Gastrocnemius medialis (tissue), 4 donors: Measurements from ENCODE around the gene THTPA. TPM values are rescaled to one million over a fixed set of nuclear protein-coding genes. Genes with fewer than 3 reads are reported as not detected.
"Not testable (repeated sequence)": the region's sequence is repeated elsewhere in the genome, so short reads cannot be mapped to it uniquely, and the experiment has no call there.

Source experiments
- ATAC-seq, 2 donors: fragments of 150-250 bp; one replicate each; pipeline ENCODE4 v1.9.1; 2016
- DNase-seq, 2 donors: peaks; one replicate each; pipeline ENCODE4 v3.0.0-alpha.2; 2019
- H3K27ac ChIP-seq, 4 donors: fragments of 200-600 bp; sonication (generic); 1 replicate in 1 of 4; 2 replicates in 3 of 4; pipeline ENCODE4 v1.5.1; 2016 to 2018; ENCODE audit warnings: mild to moderate bottlenecking in 2 of 4, moderate library complexity in 1 of 4
- H3K27me3 ChIP-seq, 3 donors: fragments of 200-600 bp; sonication (generic) in 2 of 3; 1 replicate in 1 of 3; 2 replicates in 2 of 3; pipeline versions ENCODE4 v1.5.1 to v1.6.0; 2016 to 2019; ENCODE audit warnings: mild to moderate bottlenecking in 1 of 3, moderate library complexity in 1 of 3
- H3K36me3 ChIP-seq, 2 donors: fragments of 200-600 bp; sonication (generic) in 1 of 2; one replicate each; pipeline ENCODE4 v1.5.1; 2017 to 2018
- H3K4me1 ChIP-seq, 2 donors: fragments of 200-600 bp; sonication (generic) in 1 of 2; one replicate each; pipeline ENCODE4 v1.5.1; 2016 to 2017; ENCODE audit warnings: mild to moderate bottlenecking in 2 of 2
- H3K4me3 ChIP-seq, 4 donors: fragments of 200-600 bp; sonication (generic) in 3 of 4; 1 replicate in 1 of 4; 2 replicates in 3 of 4; pipeline ENCODE4 v1.5.1; 2016 to 2019; ENCODE audit warnings: mild to moderate bottlenecking in 2 of 4
- H3K9me3 ChIP-seq, 3 donors: fragments of 200-600 bp; sonication (generic) in 2 of 3; 1 replicate in 1 of 3; 2 replicates in 2 of 3; pipeline ENCODE4 v1.5.1; 2016 to 2019
- POLR2A ChIP-seq, 2 donors: fragments of 450-650 bp; IDR thresholded peaks; one replicate each; pipeline ENCODE4 v1.6.1; 2017; ENCODE audit warnings: antibody characterized with exemption in 2 of 2, mild to moderate bottlenecking in 2 of 2, moderate library complexity in 2 of 2
- in situ Hi-C, 4 donors: fragments of 200-750 bp; cut with MboI; loops; one replicate each; pipeline versions ENCODE4 v1.15.0 to v1.8.0; 2017; ENCODE audit warnings: low sequenced_read_pairs in 4 of 4
- intact Hi-C: fragments of 100-400 bp; cut with DNase I; formaldehyde crosslinking; loops from one replicate; pipeline ENCODE4 v1.15.1; 2023; ENCODE audit warnings: low total_unique reads
- total RNA-seq, 4 donors: library from RNA; depleted of rRNA; stranded (reverse); fragments of >200 nt; gene quantifications; one replicate each; pipeline versions ENCODE4 v1.1.0 to v1.2.3, GENCODE V29; 2016
- TF ChIP-seq, protein P1 (sequence below), 5 experiments: fragments of 450-650 bp in 3 of 5; fragments of 200-600 bp in 2 of 5; sonication (generic) in 2 of 5; IDR thresholded peaks in 4 of 5; conservative IDR thresholded peaks in 1 of 5; 1 replicate in 4 of 5; 2 replicates in 1 of 5; pipeline ENCODE4 v1.5.1; 2016 to 2019; ENCODE audit warnings: antibody characterized with exemption in 5 of 5, mild to moderate bottlenecking in 3 of 5, moderate library complexity in 3 of 5

THTPA gene
- total RNA-seq, 4 donors from 2014 or later, result 13.2 to 32.9 (median 21.4) TPM

DNA sequence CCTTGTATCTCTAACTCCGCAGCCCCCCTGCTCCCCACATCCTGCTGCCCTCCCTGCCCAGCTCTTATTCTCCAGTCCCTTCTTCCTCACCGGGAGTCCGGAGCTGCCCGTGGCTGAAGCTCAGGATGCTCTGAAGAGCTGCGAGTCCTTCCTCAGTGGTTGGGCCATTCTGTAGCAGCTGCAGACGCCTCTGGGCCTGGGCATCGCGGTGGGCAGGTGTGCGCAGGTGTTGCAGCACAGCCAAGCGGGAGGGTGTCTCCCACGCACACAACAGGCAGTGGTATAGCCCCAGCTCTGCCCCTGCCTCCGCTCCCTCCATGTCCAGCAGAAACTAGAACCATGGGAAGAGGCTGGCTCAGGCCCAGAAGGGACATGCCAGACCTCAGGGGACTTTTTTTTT lies 24.7 kb upstream of the THTPA start:
- intact Hi-C loops, result no loop called here
- ATAC-seq (no peak), DNase-seq (no peak)
- H3K27me3 ChIP-seq, result no peaks in the 10 kb centered on the region
- H3K36me3 ChIP-seq, result no peaks in the 10 kb centered on the region
- no peaks in the 10 kb centered on the region for H3K4me1 ChIP-seq
- no peaks in the 10 kb centered on the region for H3K9me3 ChIP-seq
- no peak for TF ChIP-seq POLR2A (IDR thresholded peaks at IDR 0.05)
- TF ChIP-seq, protein P1, sequence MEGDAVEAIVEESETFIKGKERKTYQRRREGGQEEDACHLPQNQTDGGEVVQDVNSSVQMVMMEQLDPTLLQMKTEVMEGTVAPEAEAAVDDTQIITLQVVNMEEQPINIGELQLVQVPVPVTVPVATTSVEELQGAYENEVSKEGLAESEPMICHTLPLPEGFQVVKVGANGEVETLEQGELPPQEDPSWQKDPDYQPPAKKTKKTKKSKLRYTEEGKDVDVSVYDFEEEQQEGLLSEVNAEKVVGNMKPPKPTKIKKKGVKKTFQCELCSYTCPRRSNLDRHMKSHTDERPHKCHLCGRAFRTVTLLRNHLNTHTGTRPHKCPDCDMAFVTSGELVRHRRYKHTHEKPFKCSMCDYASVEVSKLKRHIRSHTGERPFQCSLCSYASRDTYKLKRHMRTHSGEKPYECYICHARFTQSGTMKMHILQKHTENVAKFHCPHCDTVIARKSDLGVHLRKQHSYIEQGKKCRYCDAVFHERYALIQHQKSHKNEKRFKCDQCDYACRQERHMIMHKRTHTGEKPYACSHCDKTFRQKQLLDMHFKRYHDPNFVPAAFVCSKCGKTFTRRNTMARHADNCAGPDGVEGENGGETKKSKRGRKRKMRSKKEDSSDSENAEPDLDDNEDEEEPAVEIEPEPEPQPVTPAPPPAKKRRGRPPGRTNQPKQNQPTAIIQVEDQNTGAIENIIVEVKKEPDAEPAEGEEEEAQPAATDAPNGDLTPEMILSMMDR (IDR thresholded peaks at IDR 0.05 in 4 of 5, conservative IDR thresholded peaks at IDR 0.05 in 1 of 5), result no peak
- H3K27ac ChIP-seq, result no peak overlapping the region
- in situ Hi-C loops, result no loop called here
- H3K4me3 ChIP-seq, result no peak overlapping the region

DNA sequence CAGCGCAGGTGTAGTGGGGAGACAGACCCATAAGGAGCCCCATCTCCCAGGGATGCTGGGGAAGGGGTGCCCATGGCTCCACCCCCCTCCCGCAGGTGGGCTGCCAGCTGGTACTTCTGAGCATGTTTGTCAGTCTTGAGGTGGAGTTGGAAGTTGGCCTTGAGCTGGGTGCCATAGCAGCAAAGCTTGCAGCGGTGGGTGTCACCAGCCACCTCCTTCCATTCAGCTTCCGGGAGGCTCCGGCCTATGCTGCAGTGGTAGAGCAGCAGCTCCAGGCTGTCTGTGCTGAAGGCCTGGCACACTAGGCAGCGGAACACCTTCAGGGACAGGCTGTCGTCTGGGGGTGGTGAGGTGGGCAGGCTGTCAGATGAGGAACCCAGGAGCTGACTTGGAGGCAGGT lies 23.4 kb upstream of the THTPA start:
- in situ Hi-C loops (no loop called here), intact Hi-C loops (no loop called here)
- DNase-seq (no peak), ATAC-seq (no peak)
- no peaks in the 10 kb centered on the region for H3K9me3 ChIP-seq
- H3K27ac ChIP-seq, result no peak overlapping the region
- no peaks in the 10 kb centered on the region for H3K4me1 ChIP-seq
- H3K27me3 ChIP-seq, result no peaks in the 10 kb centered on the region
- no peak overlapping the region for H3K4me3 ChIP-seq
- no peaks in the 10 kb centered on the region for H3K36me3 ChIP-seq
- TF ChIP-seq, protein P1 (IDR thresholded peaks at IDR 0.05 in 4 of 5, conservative IDR thresholded peaks at IDR 0.05 in 1 of 5), result no peak
- TF ChIP-seq POLR2A (IDR thresholded peaks at IDR 0.05), result no peak

DNA sequence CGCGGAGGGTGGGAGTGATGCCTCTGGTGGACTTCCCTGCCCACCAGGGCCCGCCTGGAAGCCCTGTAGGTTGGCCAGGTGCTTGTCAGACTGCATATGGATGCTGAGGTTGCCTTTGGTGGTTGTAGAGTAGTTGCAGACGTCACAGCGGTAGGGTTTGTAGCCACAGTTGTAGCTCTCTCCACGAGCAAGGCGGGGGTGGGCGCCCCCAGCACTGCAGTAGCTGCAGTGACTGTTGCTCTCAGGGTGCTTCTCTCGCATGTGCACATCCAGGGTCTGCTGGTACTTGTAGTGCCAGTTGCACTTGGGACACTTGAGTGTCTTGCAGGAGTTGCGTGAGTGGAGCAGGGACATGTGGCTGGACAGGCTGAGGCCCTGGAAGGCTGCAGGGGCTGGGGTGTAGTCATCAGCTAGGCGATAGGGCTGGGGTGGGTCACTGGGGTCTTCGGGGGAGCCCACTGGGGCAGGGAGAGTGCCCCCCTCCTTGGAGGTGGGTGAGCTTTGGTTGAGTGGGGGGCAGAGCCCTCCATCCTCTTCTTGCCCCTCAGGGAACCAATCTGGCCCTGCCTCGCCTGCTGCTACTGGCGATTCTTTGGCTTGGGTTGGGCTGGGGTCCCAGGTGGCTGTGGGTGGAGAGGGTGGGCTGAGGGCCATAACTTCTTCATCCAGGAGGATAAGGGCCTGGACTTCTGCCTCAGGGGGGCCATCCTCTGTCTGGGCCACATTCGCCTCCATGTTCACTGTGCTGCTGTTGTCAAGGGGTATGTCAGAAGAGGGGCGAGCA lies 22.2 kb upstream of the THTPA start:
- H3K27ac ChIP-seq, result no peak overlapping the region
- TF ChIP-seq, protein P1 (IDR thresholded peaks at IDR 0.05 in 4 of 5, conservative IDR thresholded peaks at IDR 0.05 in 1 of 5), result no peak
- TF ChIP-seq POLR2A (IDR thresholded peaks at IDR 0.05), result no peak
- no peak overlapping the region for H3K4me3 ChIP-seq
- no peaks in the 10 kb centered on the region for H3K4me1 ChIP-seq
- no peaks in the 10 kb centered on the region for H3K27me3 ChIP-seq
- H3K9me3 ChIP-seq, result no peaks in the 10 kb centered on the region
- in situ Hi-C loops (no loop called here), intact Hi-C loops (no loop called here)
- ATAC-seq (no peak), DNase-seq (no peak)
- H3K36me3 ChIP-seq, result no peaks in the 10 kb centered on the region

DNA sequence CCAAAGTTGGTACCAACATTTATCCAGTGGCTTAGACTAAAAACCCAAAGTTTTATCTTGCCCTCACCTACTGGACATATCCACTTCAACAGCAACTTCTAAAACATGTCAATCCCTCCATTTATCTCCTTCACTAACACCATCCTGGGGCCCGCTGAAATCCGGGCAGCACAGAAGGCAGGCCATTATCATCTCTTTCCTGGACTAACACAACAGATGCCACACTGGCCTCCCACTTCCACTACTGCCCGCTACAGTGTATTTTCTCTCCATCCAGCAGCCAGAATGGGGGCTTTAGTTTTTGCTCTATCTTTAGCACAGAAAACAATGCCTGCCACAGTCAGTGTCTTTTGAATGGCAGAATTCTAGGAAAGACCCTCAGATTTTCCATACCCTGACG lies 20.1 kb upstream of the THTPA start:
- no peak overlapping the region for H3K27ac ChIP-seq
- no peak for DNase-seq
- no peaks in the 10 kb centered on the region for H3K36me3 ChIP-seq
- no peaks in the 10 kb centered on the region for H3K4me1 ChIP-seq
- TF ChIP-seq, protein P1 (IDR thresholded peaks at IDR 0.05 in 4 of 5, conservative IDR thresholded peaks at IDR 0.05 in 1 of 5), result no peak
- TF ChIP-seq POLR2A (IDR thresholded peaks at IDR 0.05), result no peak
- no peak overlapping the region for H3K4me3 ChIP-seq
- intact Hi-C loops, result no loop called here
- in situ Hi-C loops, result no loop called here
- ATAC-seq, result no peak
- H3K9me3 ChIP-seq, result no peaks in the 10 kb centered on the region
- H3K27me3 ChIP-seq, result no peaks in the 10 kb centered on the region

DNA sequence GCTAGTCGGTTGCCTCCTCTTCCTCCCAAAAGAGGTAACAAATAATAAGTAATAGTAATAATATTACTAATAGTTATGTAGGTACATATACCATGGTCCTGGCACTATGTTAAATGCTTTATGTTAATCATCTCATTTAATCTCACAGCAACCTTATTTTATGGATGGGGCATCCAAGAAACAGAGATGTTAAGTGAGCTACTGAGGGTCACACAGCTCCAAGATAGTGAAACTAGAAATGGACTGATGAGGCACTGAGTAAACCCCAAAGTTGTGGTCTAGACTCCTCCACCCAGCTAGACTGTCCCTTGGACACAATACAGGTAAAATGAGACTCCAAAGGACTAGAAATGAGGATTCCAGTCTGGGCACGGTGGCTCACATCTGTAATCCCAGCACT lies 19.6 kb upstream of the THTPA start:
- TF ChIP-seq, protein P1 (IDR thresholded peaks at IDR 0.05 in 4 of 5, conservative IDR thresholded peaks at IDR 0.05 in 1 of 5), result no peak
- no peak for TF ChIP-seq POLR2A (IDR thresholded peaks at IDR 0.05)
- intact Hi-C loops, result no loop called here
- no peaks in the 10 kb centered on the region for H3K9me3 ChIP-seq
- in situ Hi-C loops, result no loop called here
- H3K4me1 ChIP-seq, result no peaks in the 10 kb centered on the region
- no peak for DNase-seq
- H3K4me3 ChIP-seq, result no peak overlapping the region
- no peak overlapping the region for H3K27ac ChIP-seq
- no peaks in the 10 kb centered on the region for H3K27me3 ChIP-seq
- H3K36me3 ChIP-seq, result no peaks in the 10 kb centered on the region
- no peak for ATAC-seq

DNA sequence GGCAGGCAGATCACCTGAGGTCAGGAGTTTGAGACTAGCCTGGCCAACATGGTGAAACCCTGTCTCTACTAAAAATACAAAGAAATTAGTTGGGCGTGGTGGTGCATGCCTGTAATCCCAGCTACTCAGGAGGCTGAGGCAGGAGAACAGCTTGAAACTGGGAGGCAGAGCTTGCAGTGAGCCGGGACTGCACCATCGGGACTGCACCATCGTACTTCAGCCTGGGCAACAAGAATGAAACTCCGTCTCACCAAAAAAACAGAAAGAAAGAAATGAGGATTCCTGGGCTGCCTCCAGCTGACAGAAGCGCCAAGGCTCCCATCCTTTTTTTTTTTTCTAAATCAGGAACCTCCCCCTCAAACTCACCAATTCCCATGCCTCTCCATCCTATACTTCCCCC lies 19.2 kb upstream of the THTPA start:
- H3K4me3 ChIP-seq, H3K4me1 ChIP-seq, ATAC-seq, H3K27ac ChIP-seq, in situ Hi-C loops, DNase-seq, intact Hi-C loops, H3K9me3 ChIP-seq, H3K36me3 ChIP-seq, H3K27me3 ChIP-seq: not testable (repeated sequence)
